GM13976 (cell line): ENCODE results near the gene COX7B2.

Experiments
- DNase-seq: peaks from one replicate; pipeline ENCODE4 v3.0.0; 2012; ENCODE audit warnings: low spot score
- in situ Hi-C: fragments of 300-500 bp; cut with MboI; formaldehyde crosslinking; loops from one replicate; pipeline ENCODE4 v1.12.0; 2022; ENCODE audit warnings: low sequenced_read_pairs, mixed read lengths, inconsistent platforms; ENCODE audit not compliant: unreplicated experiment
- TF ChIP-seq, protein P1 (sequence below): IDR thresholded peaks from 2 replicates; pipeline ENCODE4 v1.5.1; 2012; ENCODE audit warnings: borderline replicate concordance, mild to moderate bottlenecking; ENCODE audit not compliant: insufficient read depth; ENCODE audit errors: extremely low read depth, missing control alignments, control extremely low read depth

The COX7B2 gene

DNA sequence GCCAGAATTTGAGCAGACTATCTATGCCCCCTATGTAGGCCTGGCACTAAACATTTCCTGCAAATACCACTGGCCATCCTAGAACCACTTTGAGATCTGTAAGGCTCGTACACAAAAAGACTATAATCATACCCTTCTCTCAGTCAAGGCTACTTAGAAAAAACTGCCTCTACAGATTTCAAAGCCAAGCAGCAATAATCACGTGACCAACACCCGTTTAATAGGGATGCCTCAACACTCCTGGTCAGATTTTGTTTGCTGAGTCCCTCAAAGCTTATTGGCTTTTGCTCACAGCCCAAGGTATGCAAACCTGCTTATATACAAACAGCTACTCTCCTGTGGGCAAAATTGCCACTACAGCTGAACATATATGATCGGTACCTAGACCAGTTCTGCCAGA, 897 bp downstream of the COX7B2 start:
- in situ Hi-C loops, result no loop called here
- TF ChIP-seq, protein P1, sequence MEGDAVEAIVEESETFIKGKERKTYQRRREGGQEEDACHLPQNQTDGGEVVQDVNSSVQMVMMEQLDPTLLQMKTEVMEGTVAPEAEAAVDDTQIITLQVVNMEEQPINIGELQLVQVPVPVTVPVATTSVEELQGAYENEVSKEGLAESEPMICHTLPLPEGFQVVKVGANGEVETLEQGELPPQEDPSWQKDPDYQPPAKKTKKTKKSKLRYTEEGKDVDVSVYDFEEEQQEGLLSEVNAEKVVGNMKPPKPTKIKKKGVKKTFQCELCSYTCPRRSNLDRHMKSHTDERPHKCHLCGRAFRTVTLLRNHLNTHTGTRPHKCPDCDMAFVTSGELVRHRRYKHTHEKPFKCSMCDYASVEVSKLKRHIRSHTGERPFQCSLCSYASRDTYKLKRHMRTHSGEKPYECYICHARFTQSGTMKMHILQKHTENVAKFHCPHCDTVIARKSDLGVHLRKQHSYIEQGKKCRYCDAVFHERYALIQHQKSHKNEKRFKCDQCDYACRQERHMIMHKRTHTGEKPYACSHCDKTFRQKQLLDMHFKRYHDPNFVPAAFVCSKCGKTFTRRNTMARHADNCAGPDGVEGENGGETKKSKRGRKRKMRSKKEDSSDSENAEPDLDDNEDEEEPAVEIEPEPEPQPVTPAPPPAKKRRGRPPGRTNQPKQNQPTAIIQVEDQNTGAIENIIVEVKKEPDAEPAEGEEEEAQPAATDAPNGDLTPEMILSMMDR, result no peak
- no peak for DNase-seq

DNA sequence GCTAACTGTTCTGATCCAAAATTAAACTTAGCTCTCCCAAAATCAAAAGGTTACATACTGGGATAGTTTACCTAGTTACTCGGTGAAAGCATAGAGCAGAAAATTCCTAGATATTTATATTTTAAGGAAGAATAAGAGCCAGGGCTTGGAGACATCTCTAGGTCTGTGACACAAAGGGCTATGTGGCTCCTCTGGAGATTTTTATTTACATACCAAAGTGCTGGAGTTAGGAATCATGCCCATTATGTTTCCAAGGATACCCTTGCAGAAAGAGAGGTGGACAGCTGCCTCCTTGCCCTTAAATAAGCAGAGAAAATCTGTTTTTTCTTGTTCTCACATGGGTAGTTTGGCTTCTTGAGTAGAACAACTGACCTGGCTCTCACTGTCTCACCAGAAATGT, 9.0 kb downstream of the COX7B2 start:
- in situ Hi-C loops, result no loop called here
- TF ChIP-seq, protein P1, result no peak
- no peak for DNase-seq

DNA sequence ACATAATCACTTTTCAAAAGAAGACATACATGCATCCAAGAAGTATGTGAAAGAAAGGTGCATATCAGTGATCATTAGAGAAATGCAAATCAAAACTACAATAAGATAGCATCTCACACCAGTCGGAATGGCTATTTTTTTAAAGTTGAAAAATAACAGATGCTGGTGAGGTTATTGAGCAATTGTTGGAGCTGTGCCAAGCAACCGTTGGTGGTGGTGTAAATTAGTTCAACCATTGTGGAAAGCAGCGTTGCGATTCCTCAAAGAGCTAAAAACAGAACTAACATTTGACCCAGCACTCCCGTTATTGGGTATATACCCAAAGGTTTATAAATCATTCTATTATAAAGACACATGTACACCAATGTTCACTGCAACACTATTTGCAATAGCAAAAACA, 14.2 kb downstream of the COX7B2 start:
- TF ChIP-seq, protein P1, result no peak
- in situ Hi-C loops, result no loop called here
- DNase-seq, result no peak

DNA sequence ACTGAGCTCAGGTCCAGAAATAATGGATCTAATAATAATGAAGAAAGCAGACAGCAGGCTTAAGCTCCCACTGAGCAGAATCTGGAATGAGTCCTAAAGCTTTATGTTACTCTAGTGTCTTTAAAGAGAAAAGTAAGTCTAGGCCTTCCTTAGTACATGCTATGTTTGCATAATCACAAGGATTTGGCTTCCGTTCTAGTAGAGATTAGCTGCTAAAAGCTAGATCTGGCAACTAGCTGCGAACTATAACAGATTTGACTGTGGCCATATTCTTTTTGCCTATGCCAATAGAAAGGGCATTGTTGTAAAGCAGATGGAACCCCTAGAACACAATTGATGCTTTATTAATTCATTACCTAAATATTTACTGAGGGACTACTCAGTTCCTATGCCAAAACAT, 19.0 kb downstream of the COX7B2 start:
- no peak for DNase-seq
- in situ Hi-C loops, result no loop called here
- TF ChIP-seq, protein P1, result no peak

DNA sequence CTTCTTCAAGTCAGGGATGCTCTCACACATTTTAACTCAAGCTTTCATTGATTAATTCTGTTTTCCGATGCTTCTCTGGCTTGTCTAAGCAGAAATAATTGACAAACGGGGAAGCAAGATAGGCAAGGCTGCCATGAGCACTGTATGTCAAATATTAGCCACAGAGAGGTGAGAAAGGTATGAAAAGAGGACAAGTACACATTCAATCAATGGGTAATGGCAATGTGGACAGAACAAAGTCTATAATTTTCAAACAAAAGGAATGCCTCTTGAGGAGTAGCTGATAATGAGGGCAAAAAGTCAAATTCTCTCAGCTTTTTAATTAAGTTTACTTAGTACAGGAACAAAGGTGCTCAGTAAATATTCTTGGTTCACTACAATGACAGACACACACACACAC, 19.6 kb downstream of the COX7B2 start:
- in situ Hi-C loops, result no loop called here
- TF ChIP-seq, protein P1, result no peak
- no peak for DNase-seq

DNA sequence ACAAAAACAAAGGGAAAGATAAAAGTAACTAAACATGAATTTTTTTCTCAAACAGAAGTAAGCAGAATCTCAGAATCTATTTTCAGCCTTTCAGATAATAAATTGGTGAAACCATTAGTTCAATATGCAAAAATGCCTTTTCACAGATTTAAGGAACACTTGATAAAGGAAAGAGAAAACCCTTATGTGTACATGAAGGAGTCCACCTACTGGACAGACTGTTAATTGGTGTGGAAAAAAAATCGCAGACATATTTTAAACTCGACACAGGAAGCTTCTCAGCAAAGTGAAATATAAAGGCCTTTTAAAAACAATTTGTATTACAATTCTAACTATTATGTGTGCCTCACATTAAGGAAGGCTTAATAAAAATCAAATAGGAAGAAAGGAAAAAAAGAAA, 22.3 kb downstream of the COX7B2 start:
- in situ Hi-C loops, result no loop called here
- DNase-seq, result no peak
- TF ChIP-seq, protein P1, result no peak

DNA sequence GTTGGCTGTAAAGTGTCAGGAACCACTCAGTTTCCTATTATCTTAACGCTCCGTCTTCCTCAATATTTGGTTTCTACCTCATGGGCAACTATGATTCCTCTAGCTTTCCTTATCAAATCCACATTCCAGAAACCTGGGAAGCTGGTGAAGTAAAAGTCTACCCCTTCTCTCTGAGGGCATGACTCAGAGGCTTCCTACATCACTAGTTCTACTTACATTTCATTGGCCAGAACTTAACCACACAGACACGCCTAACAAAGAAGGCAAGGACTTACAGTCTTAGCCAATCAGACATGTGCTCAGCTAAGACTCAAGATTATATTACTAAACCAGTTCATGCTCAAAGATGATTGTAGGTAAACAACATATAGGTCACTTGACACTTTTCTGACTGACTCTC, 30.4 kb downstream of the COX7B2 start:
- in situ Hi-C loops, result no loop called here
- TF ChIP-seq, protein P1, result no peak
- DNase-seq, result no peak
